ENCODE data around the gene EML4. TPM values are rescaled to one million over a fixed set of nuclear protein-coding genes. Genes with fewer than 3 reads are reported as not detected.

EML4 gene
- polyA plus RNA-seq, 1 donor (not counting 4 experiments of a cell fraction or from before 2014, with no cell fraction given), result 36.4 TPM

- DNase-seq (ENCODE audit: low read depth, low spot score) (no peak), FAIRE-seq (no peak)
- Histone ChIP-seq H3K79me2 (ENCODE audit: control insufficient read depth, insufficient read depth, low read length) (no peaks in the 10 kb centered on the region), H3K27me3 (ENCODE audit: control insufficient read depth, extremely low read depth, insufficient read depth, low read length) (no peaks in the 10 kb centered on the region), H3K36me3 (ENCODE audit: control insufficient read depth in 2 of 2, extremely low read depth in 1 of 2, insufficient read depth in 2 of 2, low read length in 2 of 2) (no peaks in the 10 kb centered on the region), H3K9ac (ENCODE audit: control insufficient read depth, extremely low read depth, insufficient read depth, low read length) (no peak overlapping the region), H4K20me1 (ENCODE audit: control insufficient read depth, extremely low read depth, insufficient read depth, low read length) (no peaks in the 10 kb centered on the region), H3K27ac (ENCODE audit: control insufficient read depth, insufficient read depth, low read length) (no peak overlapping the region), H3K9me1 (ENCODE audit: control insufficient read depth, extremely low read depth, insufficient read depth, low read length) (no peaks in the 10 kb centered on the region), H3K9me3 (ENCODE audit: control insufficient read depth, low read depth, low read length) (no peaks in the 10 kb centered on the region), H3K4me1 (ENCODE audit: control insufficient read depth, extremely low read depth, insufficient read depth, low read length) (no peaks in the 10 kb centered on the region), H3K4me2 (ENCODE audit: control insufficient read depth, extremely low read depth, insufficient read depth, low read depth, low read length) (no peak overlapping the region), H2AFZ (ENCODE audit: control insufficient read depth, low read length) (no peak overlapping the region), H3K4me3 (ENCODE audit: control insufficient read depth in 2 of 3, extremely low read depth in 1 of 3, insufficient read depth in 2 of 3, low read depth in 1 of 3, low read length in 3 of 3) (no peak overlapping the region)
- dilution Hi-C loops (cut with MboI; ENCODE audit: extremely low pct_ligation_motif_present, low sequenced_read_pairs), result no loop called here
- no peak for TF ChIP-seq CTCF (optimal IDR thresholded peaks at IDR 0.05 in 1 of 3, IDR thresholded peaks at IDR 0.05 in 1 of 3, conservative IDR thresholded peaks at IDR 0.05 in 1 of 3; ENCODE audit: extremely low read depth in 1 of 3, insufficient read depth in 2 of 3, low read length in 3 of 3)
- TF ChIP-seq EZH2 (IDR thresholded peaks at IDR 0.05; ENCODE audit: low read length), result no peak
Observed at GRCh38 chr2:42161444-42161843, 7.7 kb upstream of the EML4 start.

GRCh38 chr2:42163444-42164045 is 5.6 kb upstream of the EML4 start:
- Histone ChIP-seq H3K9ac (ENCODE audit: control insufficient read depth, extremely low read depth, insufficient read depth, low read length) (no peak overlapping the region), H3K36me3 (ENCODE audit: control insufficient read depth in 2 of 2, extremely low read depth in 1 of 2, insufficient read depth in 2 of 2, low read length in 2 of 2) (no peaks in the 10 kb centered on the region), H3K9me1 (ENCODE audit: control insufficient read depth, extremely low read depth, insufficient read depth, low read length) (no peaks in the 10 kb centered on the region), H4K20me1 (ENCODE audit: control insufficient read depth, extremely low read depth, insufficient read depth, low read length) (no peaks in the 10 kb centered on the region), H3K79me2 (ENCODE audit: control insufficient read depth, insufficient read depth, low read length) (no peaks in the 10 kb centered on the region), H3K4me3 (ENCODE audit: control insufficient read depth in 2 of 3, extremely low read depth in 1 of 3, insufficient read depth in 2 of 3, low read depth in 1 of 3, low read length in 3 of 3) (no peak overlapping the region), H3K27ac (ENCODE audit: control insufficient read depth, insufficient read depth, low read length) (no peak overlapping the region), H3K4me1 (ENCODE audit: control insufficient read depth, extremely low read depth, insufficient read depth, low read length) (peaks cover under 1% of the 10 kb centered on the region), H3K9me3 (ENCODE audit: control insufficient read depth, low read depth, low read length) (no peaks in the 10 kb centered on the region), H3K27me3 (ENCODE audit: control insufficient read depth, extremely low read depth, insufficient read depth, low read length) (no peaks in the 10 kb centered on the region), H3K4me2 (ENCODE audit: control insufficient read depth, extremely low read depth, insufficient read depth, low read depth, low read length) (no peak overlapping the region), H2AFZ (ENCODE audit: control insufficient read depth, low read length) (no peak overlapping the region)
- dilution Hi-C loops (cut with MboI; ENCODE audit: extremely low pct_ligation_motif_present, low sequenced_read_pairs), result no loop called here
- DNase-seq (ENCODE audit: low read depth, low spot score), result no peak
- no peak for TF ChIP-seq CTCF (optimal IDR thresholded peaks at IDR 0.05 in 1 of 3, IDR thresholded peaks at IDR 0.05 in 1 of 3, conservative IDR thresholded peaks at IDR 0.05 in 1 of 3; ENCODE audit: extremely low read depth in 1 of 3, insufficient read depth in 2 of 3, low read length in 3 of 3)
- TF ChIP-seq EZH2 (IDR thresholded peaks at IDR 0.05; ENCODE audit: low read length), result no peak
- FAIRE-seq, result no peak

Measured in keratinocyte (primary cell).